RPMI7951 (cell line): ENCODE data around the gene DNAJC11. TPM values are rescaled to one million over a fixed set of nuclear protein-coding genes. Genes with fewer than 3 reads are reported as not detected.
"Not testable (repeated sequence)": the region's sequence is repeated elsewhere in the genome, so short reads cannot be mapped to it uniquely, and the experiment has no call there.

Experiments used
- DNase-seq: peaks from one replicate; pipeline ENCODE4 v3.0.0-alpha.2; 2012; ENCODE audit warnings: low read depth
- total RNA-seq: library from RNA; depleted of rRNA; stranded (reverse); fragments of >200 nt; shearing (Covaris generic); gene quantifications from 2 replicates; pipeline ENCODE4 v1.2.3, GENCODE V29; 2014; rRNA removed

DNAJC11 gene, protein sequence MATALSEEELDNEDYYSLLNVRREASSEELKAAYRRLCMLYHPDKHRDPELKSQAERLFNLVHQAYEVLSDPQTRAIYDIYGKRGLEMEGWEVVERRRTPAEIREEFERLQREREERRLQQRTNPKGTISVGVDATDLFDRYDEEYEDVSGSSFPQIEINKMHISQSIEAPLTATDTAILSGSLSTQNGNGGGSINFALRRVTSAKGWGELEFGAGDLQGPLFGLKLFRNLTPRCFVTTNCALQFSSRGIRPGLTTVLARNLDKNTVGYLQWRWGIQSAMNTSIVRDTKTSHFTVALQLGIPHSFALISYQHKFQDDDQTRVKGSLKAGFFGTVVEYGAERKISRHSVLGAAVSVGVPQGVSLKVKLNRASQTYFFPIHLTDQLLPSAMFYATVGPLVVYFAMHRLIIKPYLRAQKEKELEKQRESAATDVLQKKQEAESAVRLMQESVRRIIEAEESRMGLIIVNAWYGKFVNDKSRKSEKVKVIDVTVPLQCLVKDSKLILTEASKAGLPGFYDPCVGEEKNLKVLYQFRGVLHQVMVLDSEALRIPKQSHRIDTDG
- total RNA-seq = 18.2 and 24.6 TPM in 2 replicates

DNA sequence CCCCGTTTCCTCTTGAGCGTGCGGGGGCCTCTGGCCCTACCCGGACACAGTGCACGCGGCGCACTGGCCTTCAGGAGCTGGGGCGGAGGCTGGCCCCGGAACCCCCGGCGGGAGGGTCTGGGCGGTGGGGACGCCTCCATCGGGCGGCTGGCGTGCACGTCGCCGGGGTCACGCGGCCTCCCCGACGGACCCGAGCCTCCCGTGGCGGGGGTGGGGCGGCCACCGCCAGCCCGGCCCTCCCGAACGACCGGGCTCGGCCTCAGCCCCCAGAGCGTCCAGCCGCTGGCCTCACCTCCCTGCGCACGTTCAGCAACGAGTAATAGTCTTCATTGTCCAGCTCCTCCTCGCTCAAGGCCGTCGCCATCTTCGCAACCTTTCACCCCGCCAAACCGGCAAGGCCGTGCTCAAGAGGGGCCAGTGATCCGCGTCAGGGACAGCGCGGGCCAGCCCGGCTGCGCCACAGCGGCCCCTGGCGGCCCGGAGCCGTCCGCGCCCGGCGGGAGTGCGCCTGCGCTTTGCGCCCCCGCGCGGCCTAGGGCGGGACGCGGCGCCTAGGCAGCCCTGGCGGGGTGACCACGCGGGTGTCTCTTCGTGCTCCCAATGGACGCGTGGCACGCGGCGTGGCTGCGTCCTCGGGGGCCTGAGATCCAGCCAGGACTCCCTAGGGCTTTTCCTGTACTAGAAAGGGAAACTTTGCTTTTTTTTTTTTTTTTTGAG, at the start of gene DNAJC11:
TSS of gene DNAJC11 (minus strand) at position 380 of the 717 bp plus-strand sequence. CDS start at position 364, 16 bp downstream.
- peak; percentile 88 for DNase-seq

DNA sequence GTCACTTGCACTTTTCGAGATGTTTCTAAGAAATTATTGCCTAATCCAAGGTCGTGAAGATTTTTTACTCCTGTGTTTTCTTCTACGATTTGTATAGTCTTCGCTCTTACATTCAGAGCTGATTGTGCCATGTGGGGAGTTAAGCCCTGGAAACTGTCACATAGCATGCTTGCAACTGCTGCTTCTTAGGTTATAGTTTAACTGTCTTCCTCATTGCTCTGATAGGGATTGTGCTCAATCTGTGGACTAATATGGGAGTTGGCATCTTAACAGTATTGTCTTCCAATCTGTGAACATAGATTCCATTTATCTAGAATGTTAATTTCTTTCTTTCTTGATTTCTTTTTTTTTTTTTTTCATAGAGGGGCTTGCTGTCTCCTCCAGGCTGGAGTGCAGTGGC, 48.9 kb upstream of the DNAJC11 start:
- DNase-seq = no peak

DNA sequence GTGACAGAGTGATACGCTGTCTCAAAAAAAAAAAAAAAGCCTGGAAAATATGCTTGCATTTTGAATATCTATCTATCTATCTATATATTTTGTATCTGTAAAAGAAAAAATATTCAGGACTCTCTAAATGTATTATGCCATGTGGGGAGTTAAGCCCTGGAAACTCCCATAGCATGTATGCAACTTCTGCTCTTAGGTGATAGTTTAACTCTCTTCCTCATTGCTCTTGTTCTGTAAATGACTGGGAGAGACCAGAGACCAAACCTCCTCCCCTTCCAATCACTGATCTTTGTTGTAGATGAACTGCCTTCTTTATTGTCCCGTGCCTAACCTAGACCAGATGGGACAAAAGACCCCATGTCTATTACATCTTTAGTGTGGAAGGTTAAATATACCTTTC, 46.1 kb upstream of the DNAJC11 start:
- DNase-seq = no peak

DNA sequence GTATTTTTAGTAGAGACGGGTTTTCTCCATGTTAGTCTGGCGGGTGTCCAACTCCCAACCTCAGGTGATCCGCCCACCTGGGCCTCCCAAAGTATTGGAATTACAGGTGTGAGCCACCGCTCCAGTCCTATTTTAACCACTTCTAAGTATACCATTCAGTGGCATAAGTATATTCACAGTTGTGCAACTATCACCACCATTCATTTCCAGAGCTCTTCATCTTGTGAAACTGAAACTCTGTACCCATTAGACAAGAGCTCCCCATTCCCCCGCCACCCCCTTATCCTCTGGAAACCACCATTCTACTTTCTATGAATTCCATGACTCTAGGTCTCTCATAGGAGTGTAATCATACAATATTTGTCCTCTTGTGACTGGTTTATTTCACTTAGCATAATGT, 43.5 kb upstream of the DNAJC11 start:
- DNase-seq = no peak

DNA sequence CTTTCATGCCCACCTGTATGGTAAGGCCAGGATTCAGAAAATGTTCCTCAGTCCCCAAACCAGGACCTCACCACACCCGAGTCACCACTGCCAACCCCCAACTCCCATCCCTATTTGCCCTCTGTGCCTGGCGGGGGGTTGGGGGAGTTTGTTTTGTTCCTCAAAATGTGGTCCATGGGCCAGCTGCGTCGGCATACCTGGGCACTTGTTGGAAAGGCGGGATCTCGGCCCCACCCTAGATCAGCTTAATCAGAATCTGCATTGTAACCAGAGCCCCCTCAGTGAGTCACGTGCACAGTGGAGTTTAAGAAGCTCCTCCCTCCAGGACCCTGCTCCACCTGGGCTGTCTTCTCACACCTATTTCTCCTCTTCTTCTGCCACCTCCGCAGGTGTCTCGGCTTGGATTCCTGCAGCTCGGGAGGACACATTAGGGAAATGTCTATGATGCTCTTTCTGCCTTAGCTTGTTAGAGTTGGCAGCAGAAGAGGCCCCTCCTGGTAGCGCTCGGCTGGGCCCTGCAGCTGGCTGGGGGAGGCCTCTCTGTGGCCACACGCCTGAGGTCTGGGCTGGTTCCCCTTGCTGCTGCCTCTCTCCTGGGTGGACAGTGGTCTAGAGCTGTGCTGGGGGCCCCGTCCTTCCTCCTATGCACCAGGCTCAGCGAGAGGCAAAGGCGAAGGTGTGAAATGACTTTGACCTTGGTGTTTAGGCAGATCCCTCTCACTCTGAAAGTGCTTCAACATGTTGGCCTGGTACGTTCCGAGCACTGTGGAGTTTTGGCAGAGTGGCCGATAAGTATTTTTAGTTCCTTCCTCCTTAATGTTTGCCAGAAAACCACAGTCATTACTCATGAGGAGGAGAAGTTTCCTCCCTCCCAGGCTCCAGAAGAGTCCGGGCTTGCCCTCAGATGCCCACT, 41.8 kb upstream of the DNAJC11 start:
- peak; percentile 92 for DNase-seq

DNA sequence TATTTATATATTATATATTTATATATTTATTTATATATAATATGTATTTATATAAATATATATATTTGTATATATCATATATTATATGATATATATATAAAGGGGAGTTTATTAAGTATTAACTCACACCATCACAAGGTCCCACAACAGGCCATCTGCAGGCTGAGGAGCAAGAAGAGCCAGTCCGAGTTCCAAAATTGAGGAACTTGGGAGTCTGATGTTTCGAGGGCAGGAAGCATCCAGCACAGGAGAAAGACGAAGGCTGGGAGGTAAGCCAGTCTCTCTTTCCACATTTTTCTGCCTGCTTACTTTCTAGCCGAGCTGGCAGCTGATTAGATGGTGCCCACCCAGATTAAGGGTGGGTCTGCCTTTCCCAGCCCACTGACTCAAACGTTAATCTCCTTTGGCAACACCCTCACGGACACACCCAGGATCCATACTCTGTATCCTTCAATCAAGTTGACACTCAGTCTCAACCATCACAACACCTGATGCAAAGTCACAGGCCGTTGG, 41.1 kb upstream of the DNAJC11 start:
- DNase-seq = not testable (repeated sequence)

DNA sequence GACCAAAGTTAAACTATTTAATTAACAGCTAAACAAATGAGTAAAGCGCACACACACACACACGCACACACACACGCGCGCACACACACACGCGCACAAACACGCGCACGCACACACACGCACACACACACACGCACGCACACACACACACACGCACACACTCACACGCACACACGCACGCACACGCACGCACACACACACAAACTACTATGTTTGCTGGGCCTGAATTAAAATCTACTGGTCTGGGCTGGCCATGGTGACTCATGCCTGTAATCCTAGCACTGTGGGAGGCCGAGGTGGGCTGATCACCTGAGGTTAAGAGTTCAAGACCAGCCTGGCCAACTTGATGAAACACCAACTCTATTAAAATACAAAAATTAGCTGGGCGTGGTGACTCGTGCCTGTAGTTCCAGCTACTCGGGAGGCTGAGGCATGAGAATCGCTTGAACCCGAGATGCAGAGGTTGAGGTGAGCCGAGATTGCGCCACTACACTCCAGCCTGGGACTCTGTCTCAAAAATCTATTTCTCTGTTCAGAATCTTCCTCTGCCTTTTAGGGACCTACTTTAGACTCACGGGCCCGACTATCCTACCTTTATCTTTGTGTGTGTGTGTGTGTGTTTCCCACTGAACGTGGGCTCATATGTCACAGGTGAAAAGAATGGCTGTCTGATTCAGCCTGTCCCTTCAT, 37.5 kb upstream of the DNAJC11 start:
- no peak for DNase-seq

DNA sequence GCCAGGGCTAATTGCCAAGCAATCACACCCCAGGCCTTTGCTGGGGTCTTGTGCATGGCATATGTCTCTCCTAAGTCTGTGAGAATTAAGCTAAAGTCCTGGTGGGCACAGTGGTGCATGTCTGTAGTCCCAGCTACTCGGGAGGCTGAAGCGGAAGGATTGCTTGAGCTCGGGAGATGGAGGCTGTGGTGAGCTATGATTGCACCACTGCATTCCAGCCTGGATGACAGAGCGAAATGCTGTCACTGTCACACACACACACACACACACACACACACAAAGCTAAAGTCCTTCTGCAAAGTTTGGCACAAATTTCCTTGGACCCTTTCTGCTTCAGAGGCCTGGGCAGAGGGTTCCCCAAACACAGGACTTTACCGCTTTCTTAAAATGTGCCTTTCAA, 31.3 kb upstream of the DNAJC11 start:
- DNase-seq = no peak

DNA sequence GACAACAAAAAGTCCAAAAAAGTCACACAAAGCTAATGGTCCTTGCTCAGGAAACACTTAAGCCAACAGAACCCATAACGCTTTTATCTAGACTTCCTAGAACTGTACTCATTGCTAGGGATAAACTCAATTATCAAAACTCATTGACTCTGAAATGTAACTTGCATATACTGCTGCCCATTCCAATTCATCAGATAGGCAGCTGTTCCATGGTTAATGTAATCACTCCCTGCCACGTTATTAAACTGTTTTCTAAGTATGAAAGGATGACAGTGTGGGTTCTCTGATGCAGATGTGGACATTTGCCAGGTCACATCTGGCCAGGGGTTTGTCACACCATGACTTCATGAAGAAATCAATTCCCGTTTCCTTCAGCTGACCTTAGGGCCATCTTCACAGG, 30.3 kb upstream of the DNAJC11 start:
- no peak for DNase-seq

DNA sequence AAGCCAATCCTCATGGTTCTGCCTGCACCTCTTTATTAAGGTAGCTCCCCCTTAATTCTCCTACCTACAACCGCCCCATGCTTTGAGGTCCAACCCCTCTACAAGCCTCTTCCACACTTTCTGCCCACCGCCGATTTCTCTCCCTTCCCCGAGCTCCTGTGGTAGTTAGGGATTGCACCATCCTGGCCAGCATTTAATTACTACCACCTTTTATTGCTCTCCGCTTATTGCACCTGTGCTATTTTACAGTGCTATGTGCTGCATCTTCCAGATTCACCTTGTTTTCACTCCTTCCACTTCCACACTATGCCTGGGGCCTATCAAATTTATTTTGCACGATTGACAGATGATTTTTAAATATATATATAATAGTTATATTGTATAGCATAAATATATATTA, 29.3 kb upstream of the DNAJC11 start:
- no peak for DNase-seq

DNA sequence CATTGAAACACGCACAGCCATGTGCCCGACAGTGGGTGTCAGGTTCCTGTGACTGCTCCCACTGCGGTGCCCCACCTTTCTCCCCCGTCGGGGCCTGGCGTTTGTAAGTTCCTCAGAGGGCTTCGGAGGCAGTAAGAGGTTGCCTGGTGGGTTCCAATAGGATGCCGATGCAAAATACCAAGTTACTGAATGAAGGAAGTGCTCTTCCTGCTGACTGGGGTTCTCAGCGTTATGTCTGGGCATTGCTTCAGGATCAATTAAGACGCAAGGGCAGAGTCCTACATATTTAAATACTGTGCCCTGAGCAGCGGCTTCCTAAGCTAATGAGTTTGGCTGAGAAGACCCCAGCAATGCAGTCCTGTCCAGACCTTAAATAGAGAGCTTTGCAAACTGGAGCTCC, 28.9 kb upstream of the DNAJC11 start:
- no peak for DNase-seq

DNA sequence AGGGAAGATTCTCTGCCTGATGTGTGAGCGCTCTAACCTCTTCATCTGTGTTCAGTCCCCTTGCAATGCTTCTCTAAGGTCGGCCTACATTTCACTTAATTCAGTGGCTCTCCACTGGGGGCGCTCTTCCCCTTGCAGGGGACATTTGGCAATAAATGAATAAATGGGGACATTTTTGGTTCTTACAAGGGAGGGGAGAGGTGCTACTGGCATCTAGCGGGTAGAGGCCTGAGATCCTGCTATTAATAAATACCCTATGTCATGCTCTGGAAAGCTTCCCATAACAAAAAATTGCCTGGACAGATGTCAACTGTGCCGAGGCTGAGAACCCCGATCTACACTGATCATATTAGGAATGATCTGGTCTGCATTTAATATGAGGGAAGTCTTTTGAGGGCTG, 25.9 kb upstream of the DNAJC11 start:
- peak; percentile 53 for DNase-seq

DNA sequence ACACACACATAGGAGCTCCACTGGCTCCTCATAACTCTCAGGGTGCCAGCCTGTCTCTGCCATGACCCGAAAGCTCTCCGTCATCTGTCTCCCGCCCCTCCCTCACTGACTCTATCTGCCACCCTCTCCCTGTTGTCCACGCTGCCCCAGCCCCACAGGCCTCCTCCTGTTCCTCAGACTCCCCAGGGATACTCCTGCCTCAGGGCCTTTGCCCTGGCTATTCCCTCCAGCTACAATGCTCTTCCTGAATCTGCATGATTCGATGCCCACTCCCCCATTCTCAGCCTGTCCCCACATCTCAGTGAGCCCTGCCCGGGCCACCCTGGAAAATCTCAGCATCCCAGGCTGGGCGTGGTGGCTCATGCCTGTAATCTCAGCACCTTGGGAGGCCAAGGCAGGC, 24.6 kb upstream of the DNAJC11 start:
- DNase-seq = no peak

DNA sequence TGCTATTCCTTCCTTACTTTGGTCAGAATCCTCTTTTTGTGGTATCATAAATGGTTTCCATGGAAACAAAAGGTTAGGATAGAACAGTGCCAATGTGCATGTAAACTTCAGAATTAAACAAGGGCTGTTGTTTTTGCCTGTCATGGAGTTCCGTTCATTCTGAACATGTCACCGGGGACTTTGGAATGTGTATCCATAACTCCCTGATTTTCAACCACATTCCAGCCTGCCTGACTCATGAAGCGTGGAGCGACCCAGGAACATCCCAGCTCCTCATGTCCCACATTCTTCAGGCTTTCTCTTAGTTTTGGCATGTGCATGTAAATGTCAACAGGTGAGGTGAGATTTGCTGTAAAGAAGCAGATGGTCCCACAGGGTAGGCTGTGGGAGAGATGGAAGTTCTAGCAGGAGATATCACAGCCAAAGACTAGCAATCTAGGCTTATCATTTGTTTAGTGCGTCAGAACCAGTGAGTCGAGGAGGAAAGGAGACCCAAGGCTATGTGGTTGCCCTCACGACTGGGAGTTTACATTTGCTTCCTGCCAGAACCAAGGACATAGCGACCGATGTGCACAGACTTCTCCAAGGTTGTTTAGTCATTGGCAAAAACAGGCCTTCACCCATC, 23.0 kb upstream of the DNAJC11 start:
- peak; percentile 84 for DNase-seq

DNA sequence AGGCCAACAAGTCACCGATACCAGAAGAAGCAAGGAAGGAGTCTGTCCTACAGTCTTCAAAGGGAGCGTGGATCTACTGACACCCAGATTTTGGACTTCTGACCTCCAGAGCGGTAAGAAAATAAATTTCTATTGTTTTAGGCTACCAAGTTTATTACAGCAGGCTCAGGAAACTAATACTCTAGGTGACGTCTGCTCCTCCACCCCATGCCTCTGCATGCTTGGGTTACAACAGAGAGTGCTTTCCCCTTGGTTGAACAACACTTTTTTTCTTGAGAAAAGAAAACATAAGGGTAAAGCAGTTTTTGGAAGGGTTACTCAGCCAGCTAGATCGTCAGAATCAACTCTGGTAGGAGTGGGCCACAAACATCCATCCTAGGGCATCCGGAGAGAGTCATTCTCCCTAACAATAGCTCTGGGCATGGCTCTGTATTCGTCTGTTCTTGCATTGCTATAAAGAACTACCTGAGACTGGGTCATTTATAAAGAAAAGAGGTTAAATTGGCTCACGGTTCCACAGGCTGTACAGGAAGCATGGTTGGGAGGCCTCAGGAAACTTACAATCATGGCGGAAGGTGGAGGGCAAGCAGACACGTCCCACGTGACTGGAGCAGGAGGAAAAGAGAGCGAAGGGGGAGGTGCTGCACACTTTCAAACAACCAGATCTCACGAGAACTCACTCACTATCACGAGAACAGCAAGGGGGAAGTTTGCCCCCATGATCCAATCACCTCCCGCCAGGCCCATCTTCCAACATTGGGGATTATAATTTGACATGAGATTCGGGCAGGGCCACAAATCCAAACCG, 22.2 kb upstream of the DNAJC11 start:
- no peak for DNase-seq

DNA sequence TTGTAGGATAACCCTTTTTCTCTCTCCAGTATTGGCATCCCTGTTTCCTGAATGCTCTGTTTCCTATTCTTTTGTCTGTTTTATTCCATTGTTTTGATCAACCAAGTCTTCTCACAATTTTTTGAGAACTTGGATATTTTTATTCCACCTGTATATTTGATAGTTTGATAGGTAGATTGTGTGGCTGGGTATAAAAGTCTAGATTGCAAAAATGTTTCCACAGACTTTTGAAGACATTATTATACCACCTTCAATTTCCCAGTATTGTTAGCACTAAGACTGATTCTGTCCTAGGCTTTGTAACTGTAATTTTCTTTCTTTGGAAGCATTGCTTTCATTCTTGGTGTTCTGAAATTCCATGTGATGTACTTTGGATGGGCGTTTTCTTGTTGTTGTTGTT, 9.6 kb upstream of the DNAJC11 start:
- no peak for DNase-seq

DNA sequence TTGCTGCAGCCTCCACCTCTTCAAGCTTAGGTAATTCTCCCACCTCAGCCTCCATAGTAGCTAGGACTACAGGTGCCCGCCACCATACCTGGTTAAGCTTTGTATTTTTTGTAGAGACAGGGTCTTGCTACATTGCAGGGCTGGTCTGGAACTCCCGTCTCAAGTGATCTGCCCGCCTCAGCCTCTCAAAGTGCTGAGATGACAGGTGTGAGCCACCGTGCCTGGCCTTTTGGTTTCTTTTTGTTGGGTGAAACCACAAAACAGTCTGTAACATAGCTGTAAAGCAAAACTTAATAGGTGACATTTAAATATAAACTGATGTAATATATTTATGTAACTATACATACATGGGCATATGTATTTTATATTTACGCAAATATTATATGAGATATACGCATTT, 3.1 kb upstream of the DNAJC11 start:
- no peak for DNase-seq

DNA sequence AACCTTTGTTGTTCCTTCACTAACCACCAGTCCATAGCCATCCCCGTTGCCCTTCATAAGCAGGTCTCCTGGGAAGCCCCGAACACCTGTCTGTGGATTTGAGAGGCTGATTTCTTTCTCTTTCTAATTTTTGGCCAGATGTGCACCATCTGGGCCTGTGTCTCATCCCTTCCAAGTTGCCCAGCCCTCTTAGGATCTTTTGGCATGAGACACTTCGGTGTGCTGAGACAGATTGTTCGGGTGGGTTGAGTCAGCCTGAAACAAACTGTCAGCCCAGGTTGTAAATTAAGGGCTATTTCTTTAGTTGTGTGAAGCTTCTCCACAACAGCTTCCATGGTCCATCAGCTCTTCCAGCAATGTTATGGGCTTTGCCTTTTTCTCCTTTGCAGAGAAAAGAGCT, 1.4 kb upstream of the DNAJC11 start:
- peak; percentile 23 for DNase-seq

DNA sequence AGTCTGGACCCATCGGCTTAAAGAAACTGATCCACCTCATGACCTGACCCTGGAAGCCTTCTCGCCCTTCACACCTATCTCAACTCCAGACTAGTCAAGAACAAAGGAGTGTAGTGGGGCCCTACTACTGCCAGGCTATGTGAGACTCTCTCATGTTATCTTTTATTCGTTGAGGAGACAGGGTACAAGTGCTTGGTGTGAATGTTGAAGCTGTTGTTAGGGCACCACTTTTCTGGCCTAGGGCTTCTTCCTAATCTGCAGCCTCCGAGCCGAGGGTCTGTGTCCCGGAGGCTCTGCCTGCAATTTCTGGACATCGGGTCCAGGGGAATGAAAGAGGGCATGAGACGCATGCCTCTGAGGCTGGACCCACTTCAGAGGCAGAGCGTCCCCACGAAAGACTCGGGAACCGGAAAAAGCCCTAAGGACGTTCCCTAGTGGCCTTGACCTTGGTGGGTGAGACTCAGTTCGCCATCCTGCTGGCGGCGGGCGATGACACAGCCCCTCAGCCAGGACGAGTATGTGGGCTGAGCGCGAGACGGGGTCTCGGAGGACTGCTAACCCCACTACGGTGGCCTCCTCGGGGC, 671 bp downstream of the DNAJC11 start:
- no peak for DNase-seq
